ENCODE data around the gene G6PC1. TPM values are rescaled to one million over a fixed set of nuclear protein-coding genes. Genes with fewer than 3 reads are reported as not detected.
A peak's percentile ranks its signal among the peaks of the same experiment; 100 is the strongest.

The G6PC1 gene
- total and polyA plus RNA-seq, 2 of the 13 experiments (the other 11 are each of a cell fraction or from before 2014, with no cell fraction given) = 1.7 to 37.9 TPM

GRCh38 chr17:42891539-42892152 is 9.0 kb upstream of the G6PC1 start (continued):
- TF ChIP-seq, protein P1, sequence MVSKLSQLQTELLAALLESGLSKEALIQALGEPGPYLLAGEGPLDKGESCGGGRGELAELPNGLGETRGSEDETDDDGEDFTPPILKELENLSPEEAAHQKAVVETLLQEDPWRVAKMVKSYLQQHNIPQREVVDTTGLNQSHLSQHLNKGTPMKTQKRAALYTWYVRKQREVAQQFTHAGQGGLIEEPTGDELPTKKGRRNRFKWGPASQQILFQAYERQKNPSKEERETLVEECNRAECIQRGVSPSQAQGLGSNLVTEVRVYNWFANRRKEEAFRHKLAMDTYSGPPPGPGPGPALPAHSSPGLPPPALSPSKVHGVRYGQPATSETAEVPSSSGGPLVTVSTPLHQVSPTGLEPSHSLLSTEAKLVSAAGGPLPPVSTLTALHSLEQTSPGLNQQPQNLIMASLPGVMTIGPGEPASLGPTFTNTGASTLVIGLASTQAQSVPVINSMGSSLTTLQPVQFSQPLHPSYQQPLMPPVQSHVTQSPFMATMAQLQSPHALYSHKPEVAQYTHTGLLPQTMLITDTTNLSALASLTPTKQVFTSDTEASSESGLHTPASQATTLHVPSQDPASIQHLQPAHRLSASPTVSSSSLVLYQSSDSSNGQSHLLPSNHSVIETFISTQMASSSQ (IDR thresholded peaks at IDR 0.05; ENCODE audit: low read depth) = peak; percentile 43; the same call in 1 of the 2 replicates
- TF ChIP-seq, protein P1 (CRISPR knock-in tag; IDR thresholded peaks at IDR 0.05; ENCODE audit: borderline replicate concordance) = no peak; the same call in 1 of the 2 replicates
- no peak for TF ChIP-seq TEAD2 (CRISPR knock-in tag; IDR thresholded peaks at IDR 0.05)
- TF ChIP-seq SIN3B (IDR thresholded peaks at IDR 0.05; ENCODE audit: low read length) = no peak
- peak in 1 of 2 experiments; percentile 36; a peak in 2 of 4 replicates for TF ChIP-seq HMGXB4 (CRISPR knock-in tag; IDR thresholded peaks at IDR 0.05; ENCODE audit: borderline replicate concordance in 1 of 2, low read depth in 1 of 2)
- TF ChIP-seq, protein P2, sequence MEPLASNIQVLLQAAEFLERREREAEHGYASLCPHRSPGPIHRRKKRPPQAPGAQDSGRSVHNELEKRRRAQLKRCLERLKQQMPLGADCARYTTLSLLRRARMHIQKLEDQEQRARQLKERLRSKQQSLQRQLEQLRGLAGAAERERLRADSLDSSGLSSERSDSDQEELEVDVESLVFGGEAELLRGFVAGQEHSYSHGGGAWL (CRISPR knock-in tag; IDR thresholded peaks at IDR 0.05) = no peak
- peak; percentile 61; the same call in 1 of the 2 replicates for TF ChIP-seq SMAD1 (CRISPR knock-in tag; IDR thresholded peaks at IDR 0.05; ENCODE audit: borderline replicate concordance, low read depth)
- TF ChIP-seq ZNF563 (CRISPR knock-in tag; IDR thresholded peaks at IDR 0.05) = peak; percentile 35; the same call in 1 of the 2 replicates
- peak; percentile 38; the same call in 1 of the 2 replicates for TF ChIP-seq HOXA3 (CRISPR knock-in tag; IDR thresholded peaks at IDR 0.05)
- peak; percentile 53; the same call in 1 of the 2 replicates for TF ChIP-seq HOMEZ (CRISPR knock-in tag; IDR thresholded peaks at IDR 0.05; ENCODE audit: low read depth)
- TF ChIP-seq ZNF329 (CRISPR knock-in tag; IDR thresholded peaks at IDR 0.05; ENCODE audit: low read depth) = no peak
- TF ChIP-seq ZNF652 (CRISPR knock-in tag; IDR thresholded peaks at IDR 0.05; ENCODE audit: borderline replicate concordance, low read depth) = peak; percentile 55
- TF ChIP-seq ZNF740 (CRISPR knock-in tag; IDR thresholded peaks at IDR 0.05) = no peak
- no peak for TF ChIP-seq HNF4G (IDR thresholded peaks at IDR 0.05; ENCODE audit: borderline replicate concordance, low read depth, low read length)
- TF ChIP-seq HNF4G (CRISPR knock-in tag; IDR thresholded peaks at IDR 0.05; ENCODE audit: borderline replicate concordance, low read depth) = peak; percentile 60; the same call in 1 of the 2 replicates
- TF ChIP-seq STAT6 (CRISPR knock-in tag; IDR thresholded peaks at IDR 0.05; ENCODE audit: borderline replicate concordance) = 0 out of 2 replicates have a peak, but pooled peaks have one; percentile 68
- TF ChIP-seq TEAD3 (CRISPR knock-in tag; optimal IDR thresholded peaks at IDR 0.05; ENCODE audit: borderline replicate concordance) = peak; percentile 52
- peak; percentile 92 for TF ChIP-seq FOXO1 (CRISPR knock-in tag; IDR thresholded peaks at IDR 0.05)

Measured in HepG2 (cell line).